ENCODE results near the gene BCL2L12. TPM values are rescaled to one million over a fixed set of nuclear protein-coding genes. Genes with fewer than 3 reads are reported as not detected.

Gene BCL2L12
- total and polyA plus RNA-seq, 2 of the 13 experiments (the other 11 are each of a cell fraction or from before 2014, with no cell fraction given), result 26.8 to 40.8 TPM

- TF ChIP-seq ZBTB2 (CRISPR knock-in tag; IDR thresholded peaks at IDR 0.05; ENCODE audit: low read depth), result peak; percentile 93
- peak; percentile 84 for TF ChIP-seq GMEB2 (CRISPR knock-in tag; IDR thresholded peaks at IDR 0.05; ENCODE audit: low read depth)
- TF ChIP-seq ATRX (CRISPR knock-in tag; IDR thresholded peaks at IDR 0.05; ENCODE audit: borderline replicate concordance), result no peak
- no peak for TF ChIP-seq NFAT5 (CRISPR knock-in tag; IDR thresholded peaks at IDR 0.05)
- no peak for TF ChIP-seq ZMAT5 (CRISPR knock-in tag; IDR thresholded peaks at IDR 0.05; ENCODE audit: borderline replicate concordance, low read depth)
- no peak for TF ChIP-seq TSC22D2 (CRISPR knock-in tag; IDR thresholded peaks at IDR 0.05; ENCODE audit: borderline replicate concordance)
- no peak for TF ChIP-seq FOXA1 (IDR thresholded peaks at IDR 0.05)
- 0 out of 2 replicates have a peak, but pooled peaks have one; percentile 9 for TF ChIP-seq FOXA1 (CRISPR knock-in tag; IDR thresholded peaks at IDR 0.05)
- no peak for TF ChIP-seq FOXP1 (IDR thresholded peaks at IDR 0.05)
- TF ChIP-seq FOXP1 (CRISPR knock-in tag; IDR thresholded peaks at IDR 0.05), result no peak; the same call in 1 of the 2 replicates
- TF ChIP-seq TAF1 (CRISPR knock-in tag; IDR thresholded peaks at IDR 0.05), result peak; percentile 75; the same call in 1 of the 2 replicates
- no peak for TF ChIP-seq FIP1L1 (IDR thresholded peaks at IDR 0.05; ENCODE audit: borderline replicate concordance, insufficient read depth, low read depth, low read length)
- TF ChIP-seq HDAC2 (CRISPR knock-in tag; IDR thresholded peaks at IDR 0.05), result peak; percentile 57; the same call in 1 of the 2 replicates
- no peak for TF ChIP-seq SIX1 (CRISPR knock-in tag; IDR thresholded peaks at IDR 0.05; ENCODE audit: borderline replicate concordance)
- TF ChIP-seq SAFB2 (CRISPR knock-in tag; IDR thresholded peaks at IDR 0.05; ENCODE audit: borderline replicate concordance, low read depth), result no peak
- no peak for TF ChIP-seq GRHL1 (CRISPR knock-in tag; conservative IDR thresholded peaks at IDR 0.05)
- TF ChIP-seq ZNF3 (CRISPR knock-in tag; IDR thresholded peaks at IDR 0.05), result no peak
- TF ChIP-seq ZC3H4 (CRISPR knock-in tag; IDR thresholded peaks at IDR 0.05; ENCODE audit: borderline replicate concordance), result peak; percentile 71; the same call in 1 of the 2 replicates
- no peak for TF ChIP-seq ZNF263 (CRISPR knock-in tag; IDR thresholded peaks at IDR 0.05)
- TF ChIP-seq ZNF629 (CRISPR knock-in tag; conservative IDR thresholded peaks at IDR 0.05), result no peak
These were observed 23.8 kb upstream of the BCL2L12 start, which contains the start of gene SCAF1 (continued) for GRCh38 chr19:49641688-49642491.

All from HepG2 (cell line).